ENCODE data around the gene CDK7.

CDK7 gene

GRCh38 chr5:69237877-69238276 lies 3.2 kb downstream of the CDK7 start:
- no peak overlapping the region for H3K27ac ChIP-seq (ENCODE audit: extremely low read depth, low read depth, low read length)
- no peak for TF ChIP-seq ZNF341 (tag by site-specific recombination; IDR thresholded peaks at IDR 0.05; ENCODE audit: low read depth)
- TF ChIP-seq SCRT2 (tag by site-specific recombination; IDR thresholded peaks at IDR 0.05): peak; percentile 92
- TF ChIP-seq ZBTB11 (tag by site-specific recombination; conservative IDR thresholded peaks at IDR 0.05; ENCODE audit: low read depth): no peak
- TF ChIP-seq ZNF37A (tag by site-specific recombination; IDR thresholded peaks at IDR 0.05): no peak
- no peak for TF ChIP-seq ZNF777 (tag by site-specific recombination; IDR thresholded peaks at IDR 0.05; ENCODE audit: borderline replicate concordance)
- peak; percentile 89 for TF ChIP-seq SCRT1 (tag by site-specific recombination; IDR thresholded peaks at IDR 0.05; ENCODE audit: borderline replicate concordance)
- TF ChIP-seq ZNF433 (tag by site-specific recombination; IDR thresholded peaks at IDR 0.05; ENCODE audit: low read depth): no peak
- no peak for TF ChIP-seq ZNF248 (tag by site-specific recombination; IDR thresholded peaks at IDR 0.05)
- no peak for TF ChIP-seq ZNF174 (tag by site-specific recombination; IDR thresholded peaks at IDR 0.05)
- no peak for TF ChIP-seq ZNF555 (tag by site-specific recombination; conservative IDR thresholded peaks at IDR 0.05)
- no peak for TF ChIP-seq ZNF175 (tag by site-specific recombination; IDR thresholded peaks at IDR 0.05)
- TF ChIP-seq FEZF1 (tag by site-specific recombination; IDR thresholded peaks at IDR 0.05): no peak
- TF ChIP-seq ZNF580 (tag by site-specific recombination; IDR thresholded peaks at IDR 0.05): no peak
- TF ChIP-seq PRDM6 (tag by site-specific recombination; IDR thresholded peaks at IDR 0.05): no peak
- TF ChIP-seq YY1 (tag by site-specific recombination; IDR thresholded peaks at IDR 0.05): no peak
- no peaks in the 10 kb centered on the region for H3K9me3 ChIP-seq (ENCODE audit: control insufficient read depth, insufficient read depth, low read depth, low read length)
- CTCF ChIA-PET: interaction anchor here (0.6 to 0.7 kb wide), 2 partner anchors 361 to 966 kb away, joined by 3 read pairs; no protein-coding TSS in a partner anchor
- H3K36me3 ChIP-seq (ENCODE audit: control insufficient read depth in 2 of 2, insufficient read depth in 1 of 2, low read length in 2 of 2): peaks cover 28 to 34% of the 10 kb centered on the region in 2 experiments
- no peak overlapping the region for H3K4me3 ChIP-seq (ENCODE audit: low read depth, low read length)
- no peaks in the 10 kb centered on the region for H3K4me1 ChIP-seq (ENCODE audit: control insufficient read depth, insufficient read depth, low read length)
- POLR2A ChIA-PET: no interaction called here

GRCh38 chr5:69238760-69239251 lies 4.1 kb downstream of the CDK7 start:
- no peak overlapping the region for H3K27ac ChIP-seq (ENCODE audit: extremely low read depth, low read depth, low read length)
- H3K4me3 ChIP-seq (ENCODE audit: low read depth, low read length): no peak overlapping the region
- H3K36me3 ChIP-seq (ENCODE audit: control insufficient read depth in 2 of 2, insufficient read depth in 1 of 2, low read length in 2 of 2): peaks cover 30 to 34% of the 10 kb centered on the region in 2 experiments
- no peaks in the 10 kb centered on the region for H3K9me3 ChIP-seq (ENCODE audit: control insufficient read depth, insufficient read depth, low read depth, low read length)
- ChIA-PET CTCF (interaction anchor here (0.6 to 0.7 kb wide), 2 partner anchors 362 to 967 kb away, joined by 3 read pairs; no protein-coding TSS in a partner anchor), POLR2A (no interaction called here)
- no peaks in the 10 kb centered on the region for H3K4me1 ChIP-seq (ENCODE audit: control insufficient read depth, insufficient read depth, low read length)
- TF ChIP-seq ZNF654 (tag by site-specific recombination; IDR thresholded peaks at IDR 0.05; ENCODE audit: low read depth): no peak
- no peak for TF ChIP-seq YY2 (tag by site-specific recombination; IDR thresholded peaks at IDR 0.05)
- no peak for TF ChIP-seq ZNF341 (tag by site-specific recombination; IDR thresholded peaks at IDR 0.05; ENCODE audit: low read depth)
- no peak for TF ChIP-seq ZBTB1 (tag by site-specific recombination; IDR thresholded peaks at IDR 0.05)
- no peak for TF ChIP-seq ZNF664 (tag by site-specific recombination; IDR thresholded peaks at IDR 0.05)
- no peak for TF ChIP-seq ZNF362 (tag by site-specific recombination; IDR thresholded peaks at IDR 0.05)
- TF ChIP-seq ZBTB20 (tag by site-specific recombination; IDR thresholded peaks at IDR 0.05): no peak
- TF ChIP-seq ZNF302 (tag by site-specific recombination; IDR thresholded peaks at IDR 0.05; ENCODE audit: low read depth): no peak
- TF ChIP-seq ZFP69B (tag by site-specific recombination; IDR thresholded peaks at IDR 0.05): no peak
- no peak for TF ChIP-seq TCF7L2 (IDR thresholded peaks at IDR 0.05; ENCODE audit: borderline replicate concordance, low read depth, low read length)
- no peak for TF ChIP-seq ZNF133 (tag by site-specific recombination; IDR thresholded peaks at IDR 0.05)
- TF ChIP-seq ZNF354C (tag by site-specific recombination; IDR thresholded peaks at IDR 0.05; ENCODE audit: borderline replicate concordance, low read depth): no peak
- TF ChIP-seq ZNF433 (tag by site-specific recombination; IDR thresholded peaks at IDR 0.05; ENCODE audit: low read depth): no peak
- TF ChIP-seq ZFHX2 (tag by site-specific recombination; conservative IDR thresholded peaks at IDR 0.05): no peak
- no peak for TF ChIP-seq ZNF423 (tag by site-specific recombination; IDR thresholded peaks at IDR 0.05)
- no peak for TF ChIP-seq ZNF658 (tag by site-specific recombination; IDR thresholded peaks at IDR 0.05)

Measured in HEK293 (cell line).